HepG2 (cell line): ENCODE data around the gene SKIDA1.

Experiments
- MBD4 ChIP-seq: IDR thresholded peaks from 2 replicates; pipeline ENCODE4 v1.6.1; 2012; ENCODE audit warnings: low read length, inconsistent platforms, borderline replicate concordance
- ZNF577 ChIP-seq: sonication (generic); formaldehyde crosslinking; IDR thresholded peaks from 2 replicates; pipeline ENCODE4 v1.4.0; 2020; ENCODE audit warnings: mild to moderate bottlenecking, low read depth, missing genetic modification reagents, borderline replicate concordance

DNA sequence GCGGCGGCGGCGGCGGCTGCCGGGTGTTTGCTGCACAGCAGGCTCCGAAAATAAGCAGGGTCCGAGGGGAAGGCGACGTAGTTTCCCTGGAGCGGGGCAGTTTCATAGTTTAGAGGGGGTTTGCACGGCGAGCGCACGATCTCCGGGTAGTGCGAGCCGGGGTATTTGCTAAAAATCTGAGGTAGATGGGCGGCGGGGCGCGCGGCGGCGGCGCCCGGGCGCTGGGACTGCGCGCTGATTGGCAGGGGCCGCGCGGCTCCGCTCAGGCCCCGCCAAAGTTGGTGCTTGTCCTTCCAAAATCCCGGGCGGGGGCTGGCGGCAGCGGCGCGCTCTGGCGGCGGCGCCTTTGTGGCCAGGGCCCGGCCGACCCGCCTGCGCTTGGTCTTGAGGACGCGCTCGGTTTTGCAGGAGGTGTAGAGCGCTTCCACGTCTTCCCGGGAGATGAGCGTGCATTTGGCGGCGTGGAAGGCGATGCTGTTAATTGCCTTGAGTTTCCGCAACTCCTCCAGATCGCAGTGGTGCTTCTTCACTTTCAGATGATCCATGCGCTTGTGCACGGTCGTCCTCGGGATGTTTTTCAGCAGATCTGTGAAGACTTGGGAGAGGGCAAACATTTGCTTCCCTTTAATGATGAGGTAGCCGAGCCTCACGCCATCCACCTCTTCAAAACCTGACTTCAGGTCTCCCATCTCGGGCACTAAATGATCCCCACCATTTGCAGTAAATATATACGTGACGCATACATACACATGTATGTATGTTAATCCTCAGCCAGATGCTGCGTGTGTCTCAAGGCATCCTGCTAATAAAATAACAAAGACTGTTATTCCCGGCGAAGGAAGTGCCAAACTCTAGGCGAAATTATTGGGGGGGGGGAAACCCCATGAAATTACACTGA, 8.1 kb downstream of the SKIDA1 start:
- no peak for TF ChIP-seq ZNF577 (CRISPR knock-in tag)
- TF ChIP-seq MBD4, result no peak
